HG02571 (cell line): ENCODE results near the gene CCDC12.

Experiments used
- ATAC-seq: cut with Tn5 transposase; IDR thresholded peaks from one replicate; pipeline ENCODE4 v1.9.1; 2021; ENCODE audit warnings: mild to moderate bottlenecking, moderate library complexity; ENCODE audit not compliant: unreplicated experiment

Gene CCDC12

GRCh38 chr3:46958467-46959160, 17.9 kb downstream of the CCDC12 start:
- ATAC-seq: no peak

- no peak for ATAC-seq
These were observed 19.3 kb downstream of the CCDC12 start for GRCh38 chr3:46957092-46957820.

- no peak for ATAC-seq
These were observed 20.7 kb downstream of the CCDC12 start for GRCh38 chr3:46955801-46956259.

GRCh38 chr3:46955157-46955556, 21.4 kb downstream of the CCDC12 start:
- no peak for ATAC-seq

GRCh38 chr3:46954178-46954577, 22.4 kb downstream of the CCDC12 start:
- no peak for ATAC-seq

- ATAC-seq: no peak
These were observed 23.1 kb downstream of the CCDC12 start for GRCh38 chr3:46953234-46954010.

GRCh38 chr3:46952813-46953212, 23.7 kb downstream of the CCDC12 start:
- no peak for ATAC-seq

GRCh38 chr3:46950650-46951241, 25.8 kb downstream of the CCDC12 start:
- ATAC-seq: no peak

GRCh38 chr3:46950177-46950576, 26.4 kb downstream of the CCDC12 start:
- ATAC-seq: no peak

GRCh38 chr3:46948830-46949671, 27.5 kb downstream of the CCDC12 start:
- peak; percentile 53 for ATAC-seq

- ATAC-seq: no peak
These were observed 28.4 kb downstream of the CCDC12 start for GRCh38 chr3:46947981-46948791.

GRCh38 chr3:46947546-46947901, 29.0 kb downstream of the CCDC12 start:
- no peak for ATAC-seq

- ATAC-seq: no peak
These were observed 29.5 kb downstream of the CCDC12 start for GRCh38 chr3:46946856-46947545.

GRCh38 chr3:46946416-46946815, 30.1 kb downstream of the CCDC12 start:
- ATAC-seq: no peak

GRCh38 chr3:46944191-46944590, 32.4 kb downstream of the CCDC12 start:
- ATAC-seq: no peak

- ATAC-seq: no peak
These were observed 33.0 kb downstream of the CCDC12 start for GRCh38 chr3:46943237-46944187.

GRCh38 chr3:46942481-46943236, 33.9 kb downstream of the CCDC12 start:
- no peak for ATAC-seq
